Spinal cord (tissue), 10 donors: ENCODE measurements around the gene ARAF. TPM values are rescaled to one million over a fixed set of nuclear protein-coding genes. Genes with fewer than 3 reads are reported as not detected.

Experiments
- DNase-seq, 6 donors: peaks; one replicate each; pipeline versions ENCODE4 v3.0.0 to v3.0.0-alpha.2; 2013 to 2015; ENCODE audit warnings: low spot score in 6 of 6, low read depth in 4 of 6
- H3K27ac ChIP-seq: one replicate; pipeline ENCODE4 v1.5.1; 2013; ENCODE audit warnings: low read depth, low read length, control low read depth
- H3K27me3 ChIP-seq: one replicate; pipeline ENCODE4 v1.6.1; 2013; ENCODE audit warnings: low read length; ENCODE audit not compliant: control insufficient read depth, insufficient read depth
- H3K36me3 ChIP-seq: one replicate; pipeline ENCODE4 v1.6.1; 2013; ENCODE audit warnings: low read length; ENCODE audit not compliant: control insufficient read depth, insufficient read depth
- H3K4me1 ChIP-seq: one replicate; pipeline ENCODE4 v1.6.1; 2013; ENCODE audit warnings: low read length; ENCODE audit not compliant: control insufficient read depth, insufficient read depth
- H3K4me3 ChIP-seq: one replicate; pipeline ENCODE4 v1.5.1; 2013; ENCODE audit warnings: low read depth, low read length, control low read depth
- H3K9me3 ChIP-seq: one replicate; pipeline ENCODE4 v1.6.1; 2013; ENCODE audit warnings: low read length; ENCODE audit not compliant: control insufficient read depth, insufficient read depth
- WGBS: methylation state at CpG from one replicate; pipeline ENCODE4 v1.1.5; 2013; ENCODE audit warnings: missing lambda C conversion rate; ENCODE audit not compliant: insufficient coverage; 5-methylcytosine and 5-hydroxymethylcytosine counted together
- polyA plus RNA-seq, 2 donors: library from polyadenylated mRNA; unstranded; fragments of 120-200 nt; gene quantifications; one replicate each; pipeline ENCODE4 v1.2.1, GENCODE V29; 2013; ENCODE audit not compliant: insufficient read length in 2 of 2
- total RNA-seq, 2 donors: library from RNA; depleted of rRNA in 1 of 2; stranded (reverse); fragments of 120-200 nt in 1 of 2; fragments of >200 nt in 1 of 2; gene quantifications; one replicate each; pipeline versions ENCODE4 v1.2.3 to v1.2.4, GENCODE V29; 2013 to 2014
- donor health status: healthy.

ARAF gene
- total and polyA plus RNA-seq, 4 donors, result 12.7 to 45.2 (median 38.8) TPM

- Histone ChIP-seq H3K4me1 (no peaks in the 10 kb centered on the region), H3K27me3 (no peaks in the 10 kb centered on the region), H3K36me3 (no peaks in the 10 kb centered on the region), H3K9me3 (no peaks in the 10 kb centered on the region), H3K27ac (no peak overlapping the region), H3K4me3 (no peak overlapping the region)
- WGBS, result no CpG with 5 or more reads among the region's 8 CpGs
- no peak for DNase-seq
Observed at GRCh38 chrX:47529548-47529947, 31.5 kb upstream of the ARAF start.

- Histone ChIP-seq H3K9me3 (no peaks in the 10 kb centered on the region), H3K36me3 (no peaks in the 10 kb centered on the region), H3K4me1 (no peaks in the 10 kb centered on the region), H3K27ac (no peak overlapping the region), H3K27me3 (no peaks in the 10 kb centered on the region), H3K4me3 (no peak overlapping the region)
- DNase-seq, result no peak
- WGBS, result no CpG with 5 or more reads among the region's 6 CpGs
Observed at GRCh38 chrX:47530049-47530448, 31.0 kb upstream of the ARAF start.

GRCh38 chrX:47539860-47540259, 21.1 kb upstream of the ARAF start:
- H3K27ac ChIP-seq, result no peak overlapping the region
- H3K4me1 ChIP-seq, result peaks cover 3% of the 10 kb centered on the region
- H3K9me3 ChIP-seq, result no peaks in the 10 kb centered on the region
- no peaks in the 10 kb centered on the region for H3K27me3 ChIP-seq
- no peaks in the 10 kb centered on the region for H3K36me3 ChIP-seq
- peak in 2 of 6 donors; percentile 22 to 27 for DNase-seq
- H3K4me3 ChIP-seq, result no peak overlapping the region

- H3K27me3 ChIP-seq, result no peaks in the 10 kb centered on the region
- 49% methylated on average over 9 of the region's 15 CpGs for whole genome bisulfite sequencing
- no peaks in the 10 kb centered on the region for H3K9me3 ChIP-seq
- H3K36me3 ChIP-seq, result no peaks in the 10 kb centered on the region
- H3K27ac ChIP-seq, result peak overlapping the region; percentile 88
- peak overlapping the region; percentile 18 for H3K4me3 ChIP-seq
- H3K4me1 ChIP-seq, result peaks cover 3% of the 10 kb centered on the region
- DNase-seq, result peak; percentile 53 to 97 (median 76)
Observed at GRCh38 chrX:47540754-47541538, 20.1 kb upstream of the ARAF start.

- H3K4me3 ChIP-seq, result no peak overlapping the region
- DNase-seq, result no peak
- H3K27ac ChIP-seq, result no peak overlapping the region
- no peaks in the 10 kb centered on the region for H3K27me3 ChIP-seq
- H3K9me3 ChIP-seq, result no peaks in the 10 kb centered on the region
- WGBS, result 85% methylated on average over 3 of the region's 5 CpGs
- H3K4me1 ChIP-seq, result peaks cover 3% of the 10 kb centered on the region
- H3K36me3 ChIP-seq, result no peaks in the 10 kb centered on the region
Observed at GRCh38 chrX:47543496-47543895, 17.5 kb upstream of the ARAF start.

GRCh38 chrX:47556045-47556623, 4.9 kb upstream of the ARAF start:
- H3K4me3 ChIP-seq, result peak overlapping the region; percentile 48
- H3K9me3 ChIP-seq, result no peaks in the 10 kb centered on the region
- 25% methylated on average over 17 of the region's 20 CpGs for WGBS
- no peaks in the 10 kb centered on the region for H3K27me3 ChIP-seq
- peak overlapping the region; percentile 77 for H3K27ac ChIP-seq
- peaks cover 4% of the 10 kb centered on the region for H3K4me1 ChIP-seq
- no peaks in the 10 kb centered on the region for H3K36me3 ChIP-seq
- DNase-seq, result peak; percentile 59 to 97 (median 72)

- no peak overlapping the region for H3K27ac ChIP-seq
- H3K4me3 ChIP-seq, result no peak overlapping the region
- 92% methylated on average over 2 of the region's 3 CpGs for WGBS
Observed at GRCh38 chrX:47558436-47558835, 2.6 kb upstream of the ARAF start.

GRCh38 chrX:47560179-47560933, 649 bp upstream of the ARAF start:
- Histone ChIP-seq H3K27me3 (no peaks in the 10 kb centered on the region), H3K9me3 (no peaks in the 10 kb centered on the region), H3K36me3 (peaks cover 14% of the 10 kb centered on the region), H3K4me3 (peak overlapping the region; percentile 76), H3K27ac (peak overlapping the region; percentile 97), H3K4me1 (peaks cover 14% of the 10 kb centered on the region)
- DNase-seq, result no peak
- WGBS, result 28% methylated on average over 11 of the region's 15 CpGs

More at GRCh38 chrX:47558436-47558835, 2.6 kb upstream of the ARAF start:
- Histone ChIP-seq H3K9me3 (no peaks in the 10 kb centered on the region), H3K36me3 (peaks cover 6% of the 10 kb centered on the region), H3K27me3 (no peaks in the 10 kb centered on the region), H3K4me1 (peaks cover 14% of the 10 kb centered on the region)
- DNase-seq, result no peak

GRCh38 chrX:47561659-47562151, 700 bp downstream of the ARAF start:
- WGBS, result 28% methylated on average over 6 of the region's 9 CpGs
- H3K27ac ChIP-seq, result peak overlapping the region; percentile 97
- no peak for DNase-seq
- H3K9me3 ChIP-seq, result no peaks in the 10 kb centered on the region
- H3K4me1 ChIP-seq, result peaks cover 14% of the 10 kb centered on the region
- H3K27me3 ChIP-seq, result no peaks in the 10 kb centered on the region
- peak overlapping the region; percentile 76 for H3K4me3 ChIP-seq
- peaks cover 19% of the 10 kb centered on the region for H3K36me3 ChIP-seq
